Subcutaneous abdominal adipose tissue (tissue), 5 donors: ENCODE results near the gene CTSG.
"Not testable (repeated sequence)": the region's sequence is repeated elsewhere in the genome, so short reads cannot be mapped to it uniquely, and the experiment has no call there.

Experiments used
- H3K27ac ChIP-seq: one replicate; pipeline ENCODE4 v1.7.0; 2013; ENCODE audit warnings: low read depth, mild to moderate bottlenecking, inconsistent platforms, low read length, moderate library complexity
- H3K27me3 ChIP-seq, 5 donors: one replicate each; pipeline ENCODE4 v1.7.0; 2013; ENCODE audit warnings: low read length in 5 of 5, inconsistent platforms in 1 of 5; ENCODE audit not compliant: control insufficient read depth in 5 of 5, insufficient read depth in 4 of 5
- H3K36me3 ChIP-seq, 5 donors: one replicate each; pipeline ENCODE4 v1.7.0; 2013; ENCODE audit warnings: low read length in 5 of 5; ENCODE audit not compliant: control insufficient read depth in 5 of 5, insufficient read depth in 5 of 5
- H3K4me1 ChIP-seq, 5 donors: one replicate each; pipeline ENCODE4 v1.7.0; 2013; ENCODE audit warnings: low read length in 5 of 5, mild to moderate bottlenecking in 3 of 5, moderate library complexity in 1 of 5; ENCODE audit not compliant: control insufficient read depth in 5 of 5, insufficient read depth in 5 of 5
- H3K4me3 ChIP-seq, 5 donors: one replicate each; pipeline ENCODE4 v1.7.0; 2013; ENCODE audit warnings: low read length in 5 of 5, low read depth in 1 of 5
- H3K9ac ChIP-seq, 5 donors: one replicate each; pipeline ENCODE4 v1.7.0; 2013; ENCODE audit warnings: low read length in 5 of 5, mild to moderate bottlenecking in 4 of 5, moderate library complexity in 3 of 5
- H3K9me3 ChIP-seq, 5 donors: one replicate each; pipeline ENCODE4 v1.7.0; 2013; ENCODE audit warnings: low read length in 5 of 5; ENCODE audit not compliant: control insufficient read depth in 5 of 5
- donor health status: healthy.
- donor health status: healthy.
- donor health status: healthy.
- donor health status: healthy.
- donor health status: healthy.

CTSG gene

GRCh38 chr14:24556756-24557155, 19.3 kb downstream of the CTSG start:
- H3K4me3 ChIP-seq = no peak overlapping the region
- H3K9ac ChIP-seq = no peak overlapping the region
- no peaks in the 10 kb centered on the region for H3K4me1 ChIP-seq
- no peak overlapping the region for H3K27ac ChIP-seq
- H3K9me3 ChIP-seq = peaks cover 0 to 4% (median 2%) of the 10 kb centered on the region in 5 donors
- H3K36me3 ChIP-seq = no peaks in the 10 kb centered on the region
- H3K27me3 ChIP-seq = no peaks in the 10 kb centered on the region

- not testable (repeated sequence) for H3K27ac ChIP-seq, H3K27me3 ChIP-seq, H3K4me1 ChIP-seq, H3K4me3 ChIP-seq, H3K36me3 ChIP-seq, H3K9ac ChIP-seq
- peaks cover 0 to 23% (median 9%) of the 10 kb centered on the region in 5 donors for H3K9me3 ChIP-seq
These were observed 27.0 kb downstream of the CTSG start for GRCh38 chr14:24549064-24549463.

- Histone ChIP-seq H3K36me3 (no peaks in the 10 kb centered on the region), H3K4me1 (no peaks in the 10 kb centered on the region), H3K9ac (no peak overlapping the region), H3K4me3 (no peak overlapping the region), H3K27ac (no peak overlapping the region), H3K27me3 (no peaks in the 10 kb centered on the region), H3K9me3 (peaks cover 0 to 8% (median 2%) of the 10 kb centered on the region in 5 donors)
These were observed 33.6 kb downstream of the CTSG start for GRCh38 chr14:24542346-24542936.

GRCh38 chr14:24535737-24536136, 40.3 kb downstream of the CTSG start:
- Histone ChIP-seq H3K27me3 (no peaks in the 10 kb centered on the region), H3K36me3 (no peaks in the 10 kb centered on the region), H3K9ac (no peak overlapping the region), H3K4me1 (no peaks in the 10 kb centered on the region), H3K27ac (no peak overlapping the region), H3K9me3 (no peaks in the 10 kb centered on the region), H3K4me3 (no peak overlapping the region)

GRCh38 chr14:24534286-24534685, 41.8 kb downstream of the CTSG start:
- Histone ChIP-seq H3K4me3 (no peak overlapping the region), H3K27ac (no peak overlapping the region)

GRCh38 chr14:24525877-24526620, 50.0 kb downstream of the CTSG start:
- not testable (repeated sequence) for H3K36me3 ChIP-seq, H3K4me1 ChIP-seq, H3K9me3 ChIP-seq, H3K27me3 ChIP-seq, H3K9ac ChIP-seq, H3K27ac ChIP-seq, H3K4me3 ChIP-seq

More at GRCh38 chr14:24534286-24534685, 41.8 kb downstream of the CTSG start:
- Histone ChIP-seq H3K36me3 (no peaks in the 10 kb centered on the region), H3K9me3 (no peaks in the 10 kb centered on the region), H3K9ac (no peak overlapping the region), H3K27me3 (no peaks in the 10 kb centered on the region), H3K4me1 (no peaks in the 10 kb centered on the region)
